Amniotic epithelial cell (primary cell): Measurements from ENCODE around the gene GCKR.
"Not testable (repeated sequence)": the region's sequence is repeated elsewhere in the genome, so short reads cannot be mapped to it uniquely, and the experiment has no call there.

Experiments
- DNase-seq: peaks from one replicate; pipeline ENCODE4 v3.0.0-alpha.2; 2010; ENCODE audit warnings: low read depth

GCKR gene

GRCh38 chr2:27507293-27507692 lies 10.7 kb downstream of the GCKR start:
- no peak for DNase-seq

- DNase-seq, result peak; percentile 5
These were observed 12.7 kb downstream of the GCKR start for GRCh38 chr2:27509326-27509725.

- no peak for DNase-seq
These were observed 21.6 kb downstream of the GCKR start for GRCh38 chr2:27518113-27518781.

- no peak for DNase-seq
These were observed 22.1 kb downstream of the GCKR start for GRCh38 chr2:27518782-27519113.

GRCh38 chr2:27520316-27520715 lies 23.7 kb downstream of the GCKR start:
- DNase-seq, result no peak

- no peak for DNase-seq
These were observed 25.8 kb downstream of the GCKR start for GRCh38 chr2:27522400-27522945.

GRCh38 chr2:27527182-27527581 lies 30.5 kb downstream of the GCKR start:
- peak; percentile 13 for DNase-seq

- DNase-seq, result no peak
These were observed 35.3 kb downstream of the GCKR start for GRCh38 chr2:27531983-27532382.

- no peak for DNase-seq
These were observed 40.6 kb downstream of the GCKR start for GRCh38 chr2:27537287-27537686.

- not testable (repeated sequence) for DNase-seq
These were observed 42.3 kb downstream of the GCKR start for GRCh38 chr2:27538839-27539450.

- DNase-seq, result not testable (repeated sequence)
These were observed 43.0 kb downstream of the GCKR start for GRCh38 chr2:27539649-27540048.

- no peak for DNase-seq
These were observed 47.6 kb downstream of the GCKR start for GRCh38 chr2:27544143-27544821.

- DNase-seq, result peak; percentile 73
These were observed 48.9 kb downstream of the GCKR start for GRCh38 chr2:27545348-27546141.

GRCh38 chr2:27549303-27549702 lies 52.7 kb downstream of the GCKR start:
- no peak for DNase-seq

GRCh38 chr2:27551514-27551913 lies 54.9 kb downstream of the GCKR start:
- no peak for DNase-seq

GRCh38 chr2:27552941-27553340 lies 56.3 kb downstream of the GCKR start:
- no peak for DNase-seq

- DNase-seq, result not testable (repeated sequence)
These were observed 57.8 kb downstream of the GCKR start for GRCh38 chr2:27554451-27554850.

GRCh38 chr2:27559228-27559627 lies 62.6 kb downstream of the GCKR start:
- no peak for DNase-seq

- DNase-seq, result no peak
These were observed 64.4 kb downstream of the GCKR start for GRCh38 chr2:27561060-27561459.

- DNase-seq, result peak; percentile 33
These were observed 70.0 kb downstream of the GCKR start for GRCh38 chr2:27566628-27567027.

GRCh38 chr2:27569398-27569797 lies 72.8 kb downstream of the GCKR start:
- DNase-seq, result no peak

- DNase-seq, result no peak
These were observed 74.6 kb downstream of the GCKR start for GRCh38 chr2:27571197-27571596.
